Left ventricle myocardium superior (tissue), 1 donor: ENCODE data around the gene GBGT1. TPM values are rescaled to one million over a fixed set of nuclear protein-coding genes. Genes with fewer than 3 reads are reported as not detected.
A peak's percentile ranks its signal among the peaks of the same experiment; 100 is the strongest.

ENCODE experiments used
- ATAC-seq: fragments of 200-7000 bp; cut with Tn5 transposase; one replicate; pipeline ENCODE4 v1.9.1; 2020; ENCODE audit warnings: mild to moderate bottlenecking, moderate library complexity
- DNase-seq: peaks from one replicate; pipeline ENCODE4 v3.0.0-alpha.2; 2020
- intact Hi-C: fragments of 100-400 bp; cut with micrococcal nuclease; formaldehyde crosslinking; loops from one replicate; pipeline ENCODE4 v1.11.0; 2022
- total RNA-seq: library from RNA; stranded (reverse); fragmentation: NEBNext Ultra II Directional; extraction: Animal tissue kit (Norgen Biotek cat#: 25700); gene quantifications from one replicate; pipeline ENCODE4 v1.2.1, GENCODE V29; 2021
- donor health status: DM: no; HTN: yes; CAD: no; lungs with severe emphysema.

Gene GBGT1
- total RNA-seq, 1 donor from 2014 or later = 6.2 TPM

DNA sequence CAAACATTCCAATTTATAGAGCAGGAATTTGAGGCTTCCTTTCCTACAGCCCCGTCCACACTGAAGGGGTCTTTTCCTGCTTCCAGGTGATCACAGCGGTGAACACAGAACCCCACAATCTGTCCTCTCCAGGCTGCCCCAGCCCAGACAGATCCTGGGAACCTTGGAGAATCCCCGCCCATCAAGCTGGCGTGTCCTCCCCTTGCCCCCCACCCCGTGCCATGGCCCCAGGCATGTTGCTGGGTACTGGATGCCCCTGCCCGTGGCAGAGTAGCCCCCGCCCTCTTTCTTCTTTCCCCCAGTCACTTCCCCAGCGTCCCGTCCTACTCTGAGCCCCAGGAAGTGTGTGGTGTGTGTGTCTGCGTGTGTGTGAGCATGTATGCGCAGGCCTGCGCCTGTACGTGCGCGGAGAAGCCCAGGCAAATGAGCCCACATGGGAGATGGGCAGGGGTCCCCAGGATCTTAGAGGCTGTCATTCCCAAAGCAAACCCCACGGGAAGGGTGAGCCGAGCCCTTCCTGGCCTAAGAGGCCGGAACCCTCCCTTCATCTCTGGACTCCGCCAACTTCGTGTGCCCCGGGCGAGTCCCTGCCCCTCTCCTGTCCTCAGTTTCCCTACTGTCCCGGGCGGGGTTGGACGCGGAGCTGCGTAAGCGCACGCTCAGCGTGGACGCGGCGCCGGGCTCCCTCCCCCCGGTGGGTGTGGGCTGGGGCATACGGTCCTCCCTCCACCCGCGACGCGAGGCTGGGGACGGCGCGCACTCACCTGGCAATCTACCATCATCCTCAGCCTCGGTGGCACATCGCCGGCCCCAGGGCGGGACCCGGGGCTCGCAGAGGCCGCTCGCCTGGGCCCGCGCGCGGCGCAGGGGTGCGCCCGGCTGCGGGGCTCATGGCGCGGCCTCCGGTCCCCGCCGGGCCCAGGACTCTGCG is 15.2 kb downstream of the GBGT1 start:
- peak; percentile 84 for DNase-seq
- peak; percentile 26 for ATAC-seq
- intact Hi-C loops = loop anchor here (10.0 kb wide), 1 partner anchor 114 kb away; the partner anchor contains the start of gene GTF3C5

DNA sequence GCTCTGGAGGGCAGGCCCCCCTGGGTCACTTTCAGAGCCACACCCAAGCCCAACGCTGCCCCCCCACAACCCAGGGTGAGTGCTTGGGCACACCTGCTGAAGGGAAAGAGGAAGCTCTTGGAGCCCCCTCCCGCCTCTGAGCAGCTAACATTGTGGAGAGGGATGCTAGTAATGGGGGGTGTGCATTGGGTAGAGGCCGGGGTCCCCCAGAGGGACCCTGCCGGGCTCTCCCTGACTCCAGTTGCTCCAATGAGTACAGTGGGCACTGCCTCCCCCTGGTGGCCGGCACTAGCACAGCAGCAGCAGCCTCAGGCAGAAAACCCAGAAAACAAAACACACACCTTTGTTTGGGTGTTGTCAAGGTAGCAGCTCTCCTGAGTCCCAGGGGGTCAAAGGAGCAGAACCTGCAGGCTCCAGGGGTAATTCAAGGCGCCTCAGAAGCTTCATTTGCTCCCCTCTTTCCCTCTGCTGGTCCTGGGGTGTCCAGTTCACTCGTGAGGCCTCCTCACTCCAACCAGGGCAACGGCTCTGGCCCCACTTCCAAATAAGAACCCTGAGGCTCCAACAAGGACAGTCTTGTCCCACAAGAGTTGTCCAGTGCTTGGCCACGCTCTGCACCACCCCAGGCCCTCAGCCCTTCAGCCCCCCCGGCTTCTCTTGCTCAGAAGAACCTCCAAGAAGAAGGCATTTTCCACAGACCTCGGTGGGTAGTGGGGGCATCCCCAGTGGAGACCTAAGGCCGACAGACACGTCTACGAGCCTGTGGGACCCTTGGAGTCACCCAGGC is 16.1 kb downstream of the GBGT1 start:
- peak; percentile 87 for DNase-seq
- intact Hi-C loops = loop anchor here (2.0 to 10.0 kb wide), 2 partner anchors 43 to 113 kb away; partner anchors contain the start of gene GTF3C5
- ATAC-seq = peak; percentile 18

- ATAC-seq (no peak), DNase-seq (no peak)
Observed at GRCh38 chr9:133146746-133147411, 16.8 kb downstream of the GBGT1 start.

GRCh38 chr9:133144904-133145851 is 18.5 kb downstream of the GBGT1 start:
- intact Hi-C loops = loop anchor here (10.0 kb wide), 1 partner anchor 110 kb away; the partner anchor contains the start of gene GTF3C5
- DNase-seq (no peak), ATAC-seq (no peak)

More at GRCh38 chr9:133146746-133147411, 16.8 kb downstream of the GBGT1 start:
- intact Hi-C loops = loop anchor here (2.0 to 10.0 kb wide), 2 partner anchors 42 to 112 kb away; partner anchors contain the start of gene GTF3C5

- intact Hi-C loops = loop anchor here (10.0 kb wide), 1 partner anchor 110 kb away; the partner anchor contains the start of gene GTF3C5
- ATAC-seq = peak; percentile 20
Observed at GRCh38 chr9:133144142-133144903, 19.4 kb downstream of the GBGT1 start.

GRCh38 chr9:133143639-133144141 is 20.0 kb downstream of the GBGT1 start:
- DNase-seq (no peak), ATAC-seq (no peak)
- intact Hi-C loops = loop anchor here (10.0 kb wide), 1 partner anchor 109 kb away; the partner anchor contains the start of gene GTF3C5

More at GRCh38 chr9:133144142-133144903, 19.4 kb downstream of the GBGT1 start:
- peak; percentile 82 for DNase-seq

DNA sequence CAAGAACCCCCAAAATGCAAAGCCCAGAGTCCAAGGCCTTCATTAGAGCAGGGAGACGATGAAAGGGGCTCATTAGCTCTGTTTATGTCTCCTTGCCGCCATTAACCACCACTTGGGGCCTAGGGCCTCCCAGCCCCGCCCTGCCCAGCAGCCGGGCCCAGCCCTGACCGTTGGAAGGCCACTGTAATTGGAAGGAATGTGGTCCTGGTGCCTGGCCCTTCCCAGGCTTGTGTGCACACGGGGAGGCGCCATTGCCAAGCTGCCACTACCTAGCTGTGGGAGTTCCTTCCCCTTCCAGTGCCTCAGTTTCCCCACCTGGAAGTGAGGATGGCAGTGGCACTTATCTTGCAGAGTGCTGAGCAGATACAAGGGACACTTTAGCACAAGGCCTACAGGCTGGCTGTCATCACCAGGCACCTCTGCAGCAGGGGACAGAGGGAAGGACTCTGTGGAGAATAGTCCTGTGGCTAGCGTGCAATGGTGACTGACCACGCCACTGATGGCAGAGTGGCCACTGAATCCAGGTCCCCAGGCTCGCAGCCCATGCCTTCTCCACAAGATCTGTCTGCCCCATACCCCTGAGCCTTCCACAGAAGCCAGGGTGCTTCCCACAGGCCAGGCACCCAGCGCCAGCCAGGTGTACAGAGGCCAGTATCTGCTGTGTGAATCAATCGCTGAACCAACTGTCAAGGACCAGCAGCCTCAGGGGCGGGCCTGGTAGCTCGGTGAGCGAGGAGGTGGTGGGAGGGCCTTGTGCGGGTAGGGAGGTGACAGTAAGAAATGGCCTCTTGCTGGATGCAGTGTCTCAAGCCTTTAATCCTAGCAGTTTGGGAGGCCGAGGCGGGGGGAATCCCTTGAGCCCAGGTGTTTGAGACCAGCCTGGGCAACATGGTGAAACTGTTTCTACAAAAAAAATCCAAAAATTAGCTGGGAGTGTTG is 20.8 kb downstream of the GBGT1 start:
- DNase-seq (no peak), ATAC-seq (no peak)
- intact Hi-C loops = loop anchor here (10.0 kb wide), 1 partner anchor 108 kb away; the partner anchor contains the start of gene GTF3C5

GRCh38 chr9:133141833-133142595 is 21.7 kb downstream of the GBGT1 start:
- ATAC-seq (peak; percentile 68), DNase-seq (peak; percentile 91)
- intact Hi-C loops = loop anchor here (10.0 kb wide), 1 partner anchor 107 kb away; the partner anchor contains the start of gene GTF3C5

DNA sequence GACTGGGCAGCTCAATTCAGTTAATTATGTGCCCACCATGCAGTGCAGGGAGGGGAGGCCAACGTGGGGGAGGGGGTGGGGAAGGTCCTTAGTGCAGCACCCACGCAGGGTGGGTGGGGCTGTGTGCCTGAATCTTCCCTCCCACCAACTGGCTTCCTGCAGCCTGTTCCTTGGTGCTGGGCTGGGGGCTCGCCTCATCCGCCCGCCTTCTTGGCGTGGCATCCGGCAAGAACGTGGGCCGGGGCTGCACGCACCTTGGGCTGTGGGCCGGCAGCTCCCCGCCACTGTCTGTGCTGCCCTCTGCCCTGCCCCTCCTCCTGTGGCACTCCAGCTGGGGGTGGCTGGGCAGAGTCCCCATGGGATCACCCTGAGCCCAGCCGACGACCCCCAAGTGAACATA is 23.1 kb downstream of the GBGT1 start:
- intact Hi-C loops = loop anchor here (10.0 kb wide), 1 partner anchor 106 kb away; the partner anchor contains the start of gene GTF3C5
- no peak for DNase-seq
- ATAC-seq = no peak

- ATAC-seq = no peak
- no peak for DNase-seq
- intact Hi-C loops = loop anchor here (10.0 kb wide), 1 partner anchor 105 kb away; the partner anchor contains the start of gene GTF3C5
Observed at GRCh38 chr9:133140174-133140505, 23.6 kb downstream of the GBGT1 start.

DNA sequence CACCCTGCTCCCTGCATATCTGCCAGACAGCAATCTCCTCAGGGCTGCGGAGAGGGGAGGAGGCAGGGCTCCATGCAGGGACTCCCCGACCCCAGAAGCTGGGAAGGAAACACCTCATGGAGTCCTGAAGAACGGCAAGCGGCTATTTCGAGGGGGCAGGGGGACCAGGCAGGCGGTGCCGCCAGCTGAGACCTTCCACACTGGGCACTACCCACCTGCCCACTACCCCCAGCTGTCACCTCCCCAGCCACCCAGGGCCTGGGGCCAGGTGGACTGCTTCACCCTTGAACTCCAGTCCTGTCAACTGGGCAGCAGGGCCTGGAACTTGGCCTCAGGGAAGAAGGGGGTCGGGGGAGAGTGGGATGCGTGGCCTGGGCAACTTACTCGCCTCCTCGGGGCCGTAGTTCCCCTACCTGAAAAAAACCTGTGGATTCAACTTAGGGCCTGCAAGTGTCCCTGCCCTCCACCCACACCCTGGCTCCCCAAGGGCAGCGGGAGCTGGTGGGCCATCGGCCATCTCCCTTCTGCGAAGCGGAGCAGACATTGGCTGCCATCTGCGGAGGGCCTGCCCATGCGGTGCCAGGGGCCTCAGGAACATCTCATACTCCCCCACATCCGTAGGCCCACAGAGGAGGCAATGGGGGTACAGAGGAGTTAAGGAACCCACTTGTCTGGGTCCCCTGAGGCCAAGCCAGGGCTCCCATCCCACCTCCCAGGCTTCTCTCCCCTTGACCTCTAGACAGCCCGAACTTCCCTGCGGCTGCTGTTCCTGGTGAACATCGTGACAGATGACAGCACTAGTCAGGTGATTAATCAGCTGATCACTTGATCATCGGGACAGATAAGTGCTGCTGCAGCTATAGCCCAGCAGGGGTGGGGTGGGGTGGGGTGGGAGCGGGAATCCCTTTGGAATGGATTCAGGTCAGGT is 24.2 kb downstream of the GBGT1 start:
- no peak for DNase-seq
- ATAC-seq = no peak
- intact Hi-C loops = loop anchor here (10.0 kb wide), 1 partner anchor 105 kb away; the partner anchor contains the start of gene GTF3C5

DNA sequence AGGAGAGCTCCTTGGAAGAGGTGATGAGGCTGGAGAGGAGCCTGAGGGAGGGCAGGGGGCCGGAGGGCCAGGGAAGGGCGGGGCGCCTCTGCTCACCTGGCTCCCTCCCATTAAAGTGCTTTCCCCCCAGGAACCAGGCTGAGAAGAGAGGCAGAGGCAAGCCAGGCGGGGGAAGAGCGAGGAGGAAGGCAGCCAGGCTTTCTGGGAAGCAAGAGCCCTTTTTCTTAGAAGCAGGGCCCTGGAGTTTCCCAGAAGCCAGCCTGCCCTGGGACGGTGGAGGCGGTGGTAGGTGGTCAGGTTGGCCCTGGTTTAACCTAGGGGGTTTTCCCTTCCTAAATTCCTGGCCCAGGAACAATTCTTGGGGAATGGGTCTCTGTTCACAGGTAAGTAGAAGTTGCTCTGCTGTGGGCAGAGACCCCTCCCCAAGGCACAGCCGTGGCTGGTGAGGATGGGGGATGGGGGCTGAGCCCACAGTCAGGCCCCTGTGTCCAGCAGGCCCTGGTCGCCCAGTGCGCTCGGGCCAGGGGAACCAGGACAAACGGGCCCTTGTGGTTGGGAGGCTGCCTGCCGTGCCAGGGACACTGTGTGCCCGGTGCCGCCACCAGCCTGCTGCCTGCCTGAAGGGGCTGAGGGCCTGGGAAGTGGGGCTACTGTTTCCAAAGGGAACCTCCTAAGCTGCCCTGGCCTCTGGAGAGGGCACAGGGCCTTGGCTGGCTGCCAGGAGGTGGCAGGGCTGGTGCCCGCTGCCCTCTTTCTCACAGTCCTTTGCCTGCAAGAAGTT is 26.1 kb downstream of the GBGT1 start:
- DNase-seq = peak; percentile 84
- intact Hi-C loops = no loop called here
- peak; percentile 42 for ATAC-seq

DNA sequence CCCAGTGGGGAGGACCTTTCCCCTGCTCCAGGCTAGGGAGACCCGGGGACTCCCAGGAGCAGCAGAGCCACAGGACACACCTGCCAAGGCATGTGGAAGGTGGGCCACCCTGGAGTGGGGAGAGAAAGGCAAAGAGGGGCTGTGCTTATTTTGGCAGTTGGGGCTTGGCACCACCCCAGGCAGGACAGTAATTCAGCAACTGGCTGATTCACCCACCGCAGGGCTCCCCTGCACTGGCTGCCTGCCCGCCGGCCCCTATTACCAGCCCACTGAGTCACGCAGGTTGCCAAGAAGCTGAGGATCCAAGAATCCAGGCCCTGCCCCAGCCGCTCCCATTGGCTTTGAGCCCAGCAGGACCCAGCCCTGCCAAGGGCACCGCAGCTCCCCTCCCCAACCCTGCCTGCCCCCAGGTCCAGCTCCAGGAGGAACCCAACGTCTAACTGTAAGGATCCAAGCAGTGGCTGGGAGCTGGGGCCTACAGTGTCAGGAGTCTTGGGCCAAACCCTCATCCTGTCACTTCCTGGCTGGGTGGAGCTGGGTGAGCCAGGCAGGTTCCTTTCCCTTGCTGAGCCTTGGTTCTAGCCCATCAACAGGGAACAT is 28.5 kb downstream of the GBGT1 start:
- peak; percentile 80 for DNase-seq
- peak; percentile 37 for ATAC-seq
- intact Hi-C loops = no loop called here
